PC-3 (cell line): Measurements from ENCODE around the gene KCNH5.

Source experiments
- EZH2 ChIP-seq: fragments of 300-600 bp; sonication (generic); IDR thresholded peaks from one replicate; pipeline ENCODE4 v1.6.1; 2017; ENCODE audit warnings: antibody characterized with exemption, mild to moderate bottlenecking, low read length; ENCODE audit not compliant: unreplicated experiment
- TF ChIP-seq, protein P1 (sequence below): fragments of 300-600 bp; sonication (generic); conservative IDR thresholded peaks from 2 replicates; pipeline ENCODE4 v1.5.1; 2017; ENCODE audit warnings: antibody characterized with exemption, low read depth, mild to moderate bottlenecking, low read length

DNA sequence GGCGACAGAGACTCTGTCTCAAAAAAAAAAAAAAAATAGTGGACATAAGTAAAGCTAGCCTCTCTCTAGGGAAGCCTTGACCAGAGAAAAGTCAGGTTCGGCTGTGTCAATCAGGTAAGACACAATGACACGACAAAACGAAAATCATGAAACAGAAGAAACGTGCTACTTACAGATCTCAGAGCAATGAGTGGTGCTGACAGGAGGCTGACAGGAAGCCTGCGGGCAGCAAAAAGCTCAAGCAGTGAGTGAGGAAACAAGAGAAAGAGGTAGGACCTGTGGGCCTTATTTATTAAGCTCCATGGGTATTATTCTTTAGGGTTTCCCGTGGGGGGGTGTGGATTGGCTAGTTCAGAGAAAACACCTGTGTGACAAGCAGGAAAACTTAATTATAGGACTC lies 363.1 kb downstream of the KCNH5 start:
- TF ChIP-seq, protein P1, sequence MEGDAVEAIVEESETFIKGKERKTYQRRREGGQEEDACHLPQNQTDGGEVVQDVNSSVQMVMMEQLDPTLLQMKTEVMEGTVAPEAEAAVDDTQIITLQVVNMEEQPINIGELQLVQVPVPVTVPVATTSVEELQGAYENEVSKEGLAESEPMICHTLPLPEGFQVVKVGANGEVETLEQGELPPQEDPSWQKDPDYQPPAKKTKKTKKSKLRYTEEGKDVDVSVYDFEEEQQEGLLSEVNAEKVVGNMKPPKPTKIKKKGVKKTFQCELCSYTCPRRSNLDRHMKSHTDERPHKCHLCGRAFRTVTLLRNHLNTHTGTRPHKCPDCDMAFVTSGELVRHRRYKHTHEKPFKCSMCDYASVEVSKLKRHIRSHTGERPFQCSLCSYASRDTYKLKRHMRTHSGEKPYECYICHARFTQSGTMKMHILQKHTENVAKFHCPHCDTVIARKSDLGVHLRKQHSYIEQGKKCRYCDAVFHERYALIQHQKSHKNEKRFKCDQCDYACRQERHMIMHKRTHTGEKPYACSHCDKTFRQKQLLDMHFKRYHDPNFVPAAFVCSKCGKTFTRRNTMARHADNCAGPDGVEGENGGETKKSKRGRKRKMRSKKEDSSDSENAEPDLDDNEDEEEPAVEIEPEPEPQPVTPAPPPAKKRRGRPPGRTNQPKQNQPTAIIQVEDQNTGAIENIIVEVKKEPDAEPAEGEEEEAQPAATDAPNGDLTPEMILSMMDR, result no peak
- no peak for TF ChIP-seq EZH2
